CD14-positive monocyte (primary cell): Measurements from ENCODE around the gene KRTAP5-4. TPM values are rescaled to one million over a fixed set of nuclear protein-coding genes. Genes with fewer than 3 reads are reported as not detected.
"Not testable (repeated sequence)": the region's sequence is repeated elsewhere in the genome, so short reads cannot be mapped to it uniquely, and the experiment has no call there.

Experiments used
- DNase-seq, 3 donors: peaks; one replicate each; pipeline ENCODE4 v3.0.0-alpha.2; 2011 to 2022
- H2AFZ ChIP-seq: 2 replicates; pipeline ENCODE4 v1.6.0; 2012; ENCODE audit warnings: mild to moderate bottlenecking, low read depth, low read length, inconsistent platforms; ENCODE audit not compliant: insufficient read depth, poor library complexity, severe bottlenecking
- H3K27ac ChIP-seq, 2 donors: 1 replicate in 1 of 2; 2 replicates in 1 of 2; pipeline ENCODE4 v1.5.1; 2012 to 2013; ENCODE audit warnings: low read length in 2 of 2, control low read depth in 1 of 2, inconsistent platforms in 1 of 2, low read depth in 1 of 2, mild to moderate bottlenecking in 1 of 2
- H3K27me3 ChIP-seq, 2 donors: one replicate each; pipeline versions ENCODE4 v1.6.0 to v1.6.1; 2011 to 2013; ENCODE audit warnings: low read length in 2 of 2; ENCODE audit not compliant: control insufficient read depth in 2 of 2, insufficient read depth in 2 of 2
- H3K36me3 ChIP-seq, 2 donors: replicated peaks in 1 of 2; 1 replicate in 1 of 2; 2 replicates in 1 of 2; pipeline versions ENCODE4 v1.5.1 to v1.6.1; 2012 to 2013; ENCODE audit warnings: low read length in 2 of 2, control low read depth in 1 of 2, inconsistent platforms in 1 of 2, mild to moderate bottlenecking in 1 of 2; ENCODE audit not compliant: insufficient read depth in 2 of 2, control insufficient read depth in 1 of 2
- H3K4me1 ChIP-seq, 2 donors: 1 replicate in 1 of 2; 2 replicates in 1 of 2; pipeline versions ENCODE4 v1.5.1 to v1.6.1; 2012 to 2013; ENCODE audit warnings: low read length in 2 of 2, control low read depth in 1 of 2, inconsistent platforms in 1 of 2, mild to moderate bottlenecking in 1 of 2, moderate library complexity in 1 of 2; ENCODE audit not compliant: insufficient read depth in 2 of 2, control insufficient read depth in 1 of 2
- H3K4me2 ChIP-seq: replicated peaks from 2 replicates; pipeline ENCODE3; 2012; ENCODE audit warnings: low read length, moderate library complexity, mild to moderate bottlenecking; ENCODE audit not compliant: poor library complexity, severe bottlenecking; ENCODE audit errors: extremely low read depth
- H3K4me3 ChIP-seq, 3 experiments: fragments of 200-600 bp in 1 of 3; sonication (generic) in 1 of 3; replicated peaks in 1 of 3; 1 replicate in 2 of 3; 2 replicates in 1 of 3; pipeline ENCODE4 v1.5.1; 2011 to 2013; ENCODE audit warnings: low read length in 3 of 3, mild to moderate bottlenecking in 3 of 3, control low read depth in 2 of 3, low read depth in 2 of 3, inconsistent platforms in 1 of 3, moderate library complexity in 1 of 3
- H3K79me2 ChIP-seq: 2 replicates; pipeline ENCODE4 v1.6.0; 2012; ENCODE audit warnings: mild to moderate bottlenecking, control low read depth, inconsistent platforms, low read length, moderate library complexity; ENCODE audit not compliant: insufficient read depth
- H3K9ac ChIP-seq: 2 replicates; pipeline ENCODE4 v1.6.0; 2017; ENCODE audit warnings: low read length, mild to moderate bottlenecking; ENCODE audit not compliant: insufficient read depth, poor library complexity, severe bottlenecking
- H3K9me3 ChIP-seq, 2 donors: replicated peaks in 1 of 2; 1 replicate in 1 of 2; 2 replicates in 1 of 2; pipeline versions ENCODE4 v1.5.1 to v1.6.1; 2012 to 2013; ENCODE audit warnings: low read length in 2 of 2, control low read depth in 1 of 2; ENCODE audit not compliant: control insufficient read depth in 1 of 2, insufficient read depth in 1 of 2
- H4K20me1 ChIP-seq: 2 replicates; pipeline ENCODE4 v1.6.0; 2012; ENCODE audit warnings: mild to moderate bottlenecking, low read length, control low read depth, moderate library complexity; ENCODE audit not compliant: insufficient read depth
- H3K27ac Mint-ChIP-seq, 7 donors: one replicate each; pipeline ENCODE4 v1.8.0; 2020; ENCODE audit warnings: mild to moderate bottlenecking in 7 of 7, mixed read lengths in 7 of 7, moderate library complexity in 6 of 7, inconsistent platforms in 2 of 7
- H3K27me3 Mint-ChIP-seq, 3 donors: one replicate each; pipeline ENCODE4 v1.8.0; 2021 to 2022; ENCODE audit warnings: low read depth in 3 of 3, mild to moderate bottlenecking in 3 of 3, mixed read lengths in 3 of 3, moderate library complexity in 3 of 3, inconsistent platforms in 1 of 3
- H3K36me3 Mint-ChIP-seq, 2 donors: one replicate each; pipeline ENCODE4 v1.8.0; 2020; ENCODE audit warnings: mixed read lengths in 2 of 2, inconsistent platforms in 1 of 2, mild to moderate bottlenecking in 1 of 2
- H3K4me1 Mint-ChIP-seq: one replicate; pipeline ENCODE4 v1.8.0; 2020; ENCODE audit warnings: mild to moderate bottlenecking, mixed read lengths
- H3K4me3 Mint-ChIP-seq, 2 donors: one replicate each; pipeline ENCODE4 v1.8.0; 2020; ENCODE audit warnings: mild to moderate bottlenecking in 2 of 2, mixed read lengths in 2 of 2, moderate library complexity in 1 of 2
- H3K9me3 Mint-ChIP-seq, 7 donors: one replicate each; pipeline ENCODE4 v1.8.0; 2020 to 2022; ENCODE audit warnings: mixed read lengths in 7 of 7, mild to moderate bottlenecking in 6 of 7, moderate library complexity in 6 of 7, inconsistent platforms in 2 of 7
- WGBS: methylation state at CpG from one replicate; pipeline ENCODE4 v1.1.5; 2013; ENCODE audit warnings: missing lambda C conversion rate; ENCODE audit not compliant: insufficient coverage; 5-methylcytosine and 5-hydroxymethylcytosine counted together
- intact Hi-C, 2 donors: fragments of 100-400 bp; cut with micrococcal nuclease; formaldehyde crosslinking; loops; one replicate each; pipeline versions ENCODE4 v1.15.0 to v1.15.1; 2023
- polyA plus RNA-seq, 3 donors: library from polyadenylated mRNA; depleted of rRNA in 1 of 3; unstranded in 2 of 3; stranded (reverse) in 1 of 3; fragments of 300-500 nt in 2 of 3; fragments of >200 nt in 1 of 3; fragmentation: Illumina TruSeq in 2 of 3; gene quantifications; 1 replicate in 2 of 3; 2 replicates in 1 of 3; pipeline ENCODE4 v1.2.3, GENCODE V29; 2012 to 2021
- TF ChIP-seq, protein P1 (sequence below): fragments of 200-600 bp; IDR thresholded peaks from one replicate; pipeline ENCODE4 v1.8.0; 2022; ENCODE audit warnings: antibody characterized with exemption, mild to moderate bottlenecking

Gene KRTAP5-4
- polyA plus RNA-seq, 3 donors, result not detected

DNA sequence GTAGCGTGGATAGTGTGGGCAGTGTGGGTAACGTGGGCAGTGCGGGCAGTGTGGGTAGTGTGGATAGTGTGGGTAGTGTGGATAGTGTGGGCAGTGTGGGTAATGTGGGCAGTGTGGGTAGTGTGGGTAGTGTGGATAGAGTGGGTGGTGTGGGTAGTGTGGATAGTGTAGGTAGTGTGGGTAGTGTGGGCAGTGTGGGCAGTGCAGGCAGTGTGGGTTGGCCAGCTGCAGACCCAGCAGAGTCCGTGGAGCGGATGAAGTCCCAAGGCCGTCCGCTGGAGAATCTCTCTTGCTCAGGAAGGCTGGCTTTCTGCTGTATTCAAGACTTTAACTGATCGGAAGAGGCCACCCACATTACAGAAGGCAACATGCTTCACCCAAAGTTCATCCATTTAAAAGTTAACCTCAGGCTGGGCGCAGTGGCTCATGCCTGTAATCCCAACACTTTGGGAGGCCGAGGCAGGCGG, 49.0 kb upstream of the KRTAP5-4 start:
- Histone ChIP-seq H3K27me3 (peaks cover 0 to 25% of the 10 kb centered on the region in 2 donors), H3K4me3 (no peak overlapping the region), H3K36me3 (no peaks in the 10 kb centered on the region), H4K20me1 (no peaks in the 10 kb centered on the region), H3K79me2 (no peaks in the 10 kb centered on the region), H2AFZ (no peak overlapping the region), H3K27ac (no peak overlapping the region), H3K4me2 (no peak overlapping the region), H3K9ac (no peak overlapping the region), H3K4me1 (no peaks in the 10 kb centered on the region), H3K9me3 (no peaks in the 10 kb centered on the region)
- no peaks in the 10 kb centered on the region for H3K4me1 Mint-ChIP-seq
- no peaks in the 10 kb centered on the region for H3K36me3 Mint-ChIP-seq
- H3K27me3 Mint-ChIP-seq, result peaks cover 28 to 56% (median 35%) of the 10 kb centered on the region in 3 donors
- no peak for DNase-seq
- TF ChIP-seq, protein P1, sequence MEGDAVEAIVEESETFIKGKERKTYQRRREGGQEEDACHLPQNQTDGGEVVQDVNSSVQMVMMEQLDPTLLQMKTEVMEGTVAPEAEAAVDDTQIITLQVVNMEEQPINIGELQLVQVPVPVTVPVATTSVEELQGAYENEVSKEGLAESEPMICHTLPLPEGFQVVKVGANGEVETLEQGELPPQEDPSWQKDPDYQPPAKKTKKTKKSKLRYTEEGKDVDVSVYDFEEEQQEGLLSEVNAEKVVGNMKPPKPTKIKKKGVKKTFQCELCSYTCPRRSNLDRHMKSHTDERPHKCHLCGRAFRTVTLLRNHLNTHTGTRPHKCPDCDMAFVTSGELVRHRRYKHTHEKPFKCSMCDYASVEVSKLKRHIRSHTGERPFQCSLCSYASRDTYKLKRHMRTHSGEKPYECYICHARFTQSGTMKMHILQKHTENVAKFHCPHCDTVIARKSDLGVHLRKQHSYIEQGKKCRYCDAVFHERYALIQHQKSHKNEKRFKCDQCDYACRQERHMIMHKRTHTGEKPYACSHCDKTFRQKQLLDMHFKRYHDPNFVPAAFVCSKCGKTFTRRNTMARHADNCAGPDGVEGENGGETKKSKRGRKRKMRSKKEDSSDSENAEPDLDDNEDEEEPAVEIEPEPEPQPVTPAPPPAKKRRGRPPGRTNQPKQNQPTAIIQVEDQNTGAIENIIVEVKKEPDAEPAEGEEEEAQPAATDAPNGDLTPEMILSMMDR, result no peak
- H3K9me3 Mint-ChIP-seq, result no peaks in the 10 kb centered on the region
- peak overlapping the region in 1 of 2 donors; percentile 4 for H3K4me3 Mint-ChIP-seq
- H3K27ac Mint-ChIP-seq, result no peak overlapping the region
- intact Hi-C loops, result no loop called here
- 84% methylated on average over 11 of the region's 11 CpGs for WGBS

DNA sequence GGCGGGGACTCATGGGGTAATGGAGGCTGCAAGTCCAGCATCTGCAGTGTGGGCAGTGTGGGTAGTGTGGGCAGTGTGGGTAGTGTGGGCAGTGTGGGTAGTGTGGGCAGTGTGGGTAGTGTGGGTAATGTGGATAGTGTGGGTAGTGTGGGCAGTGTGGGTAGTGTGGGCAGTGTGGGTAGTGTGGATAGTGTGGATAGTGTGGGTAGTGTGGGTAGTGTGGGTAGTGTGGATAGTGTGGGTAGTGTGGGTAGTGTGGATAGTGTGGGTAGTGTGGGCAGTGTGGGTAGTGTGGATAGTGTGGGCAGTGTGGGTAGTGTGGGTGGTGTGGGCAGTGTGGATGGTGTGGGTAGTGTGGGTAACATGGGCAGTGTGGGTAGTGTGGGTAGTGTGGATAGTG, 48.5 kb upstream of the KRTAP5-4 start:
- H3K27me3 Mint-ChIP-seq, result peaks cover 28 to 58% (median 35%) of the 10 kb centered on the region in 3 donors
- intact Hi-C loops, H3K4me3 Mint-ChIP-seq, H3K27ac Mint-ChIP-seq, DNase-seq, H2AFZ ChIP-seq, H4K20me1 ChIP-seq, H3K9ac ChIP-seq, H3K36me3 Mint-ChIP-seq, H3K4me2 ChIP-seq, H3K9me3 Mint-ChIP-seq, H3K9me3 ChIP-seq, H3K4me1 Mint-ChIP-seq, H3K79me2 ChIP-seq, H3K4me1 ChIP-seq, H3K4me3 ChIP-seq, H3K27ac ChIP-seq, H3K36me3 ChIP-seq: not testable (repeated sequence)
- 100% methylated on average over 1 of the region's 1 CpG for WGBS
- peaks cover 0 to 25% of the 10 kb centered on the region in 2 donors for H3K27me3 ChIP-seq
